GM10248 (cell line): ENCODE data around the gene ALDH4A1.
"Not testable (repeated sequence)": the region's sequence is repeated elsewhere in the genome, so short reads cannot be mapped to it uniquely, and the experiment has no call there.

Experiments
- CTCF ChIA-PET: fragments of 300-600 bp; sonication (Branson Sonifier 250); formaldehyde crosslinking; extraction: SDS; loops from one replicate; lab custom pipeline; 2021; ENCODE audit warnings: antibody characterized with exemption; lab: Yijun Ruan, JAX
- POLR2A ChIA-PET: fragments of 350-650 bp; sonication (Branson Sonifier 250); formaldehyde crosslinking; extraction: SDS; loops from one replicate; lab custom pipeline; 2020; ENCODE audit warnings: antibody characterized with exemption; lab: Yijun Ruan, JAX
- DNase-seq: peaks from one replicate; pipeline ENCODE4 v3.0.0; 2012; ENCODE audit errors: extremely low spot score
- CTCF ChIP-seq: IDR thresholded peaks from 2 replicates; pipeline ENCODE4 v1.5.1; 2012; ENCODE audit warnings: mild to moderate bottlenecking, low read depth; ENCODE audit errors: extremely low read depth, missing control alignments, control extremely low read depth

Gene ALDH4A1

GRCh38 chr1:18858070-18858688 lies 44.2 kb downstream of the ALDH4A1 start:
- TF ChIP-seq CTCF = no peak
- ChIA-PET POLR2A (no interaction called here), CTCF (no interaction called here)
- DNase-seq = no peak

DNA sequence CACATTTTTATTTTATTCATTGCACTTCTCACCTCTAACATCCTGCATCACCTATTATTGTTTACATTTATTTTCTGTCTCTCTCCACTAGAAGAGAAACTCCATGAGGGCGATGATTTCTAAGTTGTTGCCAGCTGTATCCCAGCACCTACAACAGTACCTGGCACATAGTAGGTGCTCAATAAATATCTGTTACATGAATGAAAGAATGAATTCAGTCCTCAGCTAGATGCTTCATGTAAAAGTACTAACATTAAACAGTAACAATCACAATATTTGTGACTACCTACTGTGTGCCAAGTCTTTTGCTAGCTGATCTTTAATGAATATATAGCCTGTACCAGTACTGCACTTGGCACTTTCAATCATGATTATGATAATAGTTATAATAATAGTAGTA lies 45.9 kb downstream of the ALDH4A1 start:
- no peak for TF ChIP-seq CTCF
- DNase-seq = no peak
- ChIA-PET CTCF (interaction anchor here (1.4 kb wide), 1 partner anchor 18 kb away, joined by 5 read pairs; no protein-coding TSS in a partner anchor), POLR2A (no interaction called here)

GRCh38 chr1:18855573-18855972 lies 46.8 kb downstream of the ALDH4A1 start:
- no peak for DNase-seq
- no peak for TF ChIP-seq CTCF
- ChIA-PET CTCF (interaction anchor here (1.4 kb wide), 1 partner anchor 19 kb away, joined by 5 read pairs; no protein-coding TSS in a partner anchor), POLR2A (no interaction called here)

- ChIA-PET POLR2A (no interaction called here), CTCF (no interaction called here)
Observed at GRCh38 chr1:18854331-18855025, 47.9 kb downstream of the ALDH4A1 start.

DNA sequence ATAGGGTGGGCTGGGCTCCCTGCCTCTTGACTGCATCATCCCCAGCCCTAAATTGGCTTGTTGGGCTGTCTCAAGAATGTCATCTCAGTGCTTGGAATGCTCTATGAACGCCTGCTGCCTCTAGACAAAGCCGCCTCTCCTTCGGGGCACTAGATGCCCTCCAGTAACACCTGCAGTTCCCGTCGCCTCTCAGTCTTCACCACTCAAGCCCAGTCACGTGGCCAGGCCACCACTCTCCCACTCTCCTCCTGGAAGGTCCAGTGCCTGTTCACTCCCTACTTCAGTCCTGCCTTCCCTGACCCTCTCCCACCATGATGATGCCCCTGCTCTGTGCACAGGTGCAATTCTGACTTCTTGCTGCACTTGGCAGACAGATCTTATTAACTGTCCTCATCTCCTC lies 49.9 kb downstream of the ALDH4A1 start:
- TF ChIP-seq CTCF = no peak
- POLR2A ChIA-PET = no interaction called here
- no peak for DNase-seq
- CTCF ChIA-PET = no interaction called here

More at GRCh38 chr1:18854331-18855025, 47.9 kb downstream of the ALDH4A1 start:
- TF ChIP-seq CTCF = no peak
- DNase-seq = no peak

- ChIA-PET CTCF (no interaction called here), POLR2A (no interaction called here)
- no peak for TF ChIP-seq CTCF
- no peak for DNase-seq
Observed at GRCh38 chr1:18849261-18849711, 53.1 kb downstream of the ALDH4A1 start.

GRCh38 chr1:18847723-18848122 lies 54.6 kb downstream of the ALDH4A1 start:
- POLR2A ChIA-PET, DNase-seq: not testable (repeated sequence)
- CTCF ChIA-PET = interaction anchor here (0.9 to 1.4 kb wide), 2 partner anchors 28 kb away, joined by 3 to 5 read pairs; no protein-coding TSS in a partner anchor
